ENCODE results near the gene FGF14.

FGF14 gene

GRCh38 chr13:101698400-101698799 is 703.4 kb downstream of the FGF14 start:
- DNase-seq: no peak

- DNase-seq: no peak
Measured at GRCh38 chr13:101697745-101698144, 704.1 kb downstream of the FGF14 start.

- DNase-seq: no peak
Measured at GRCh38 chr13:101695870-101696516, 705.9 kb downstream of the FGF14 start.

GRCh38 chr13:101691341-101691860 is 710.4 kb downstream of the FGF14 start:
- no peak for DNase-seq

- DNase-seq: no peak
Measured at GRCh38 chr13:101690871-101691270, 711.0 kb downstream of the FGF14 start.

- DNase-seq: no peak
Measured at GRCh38 chr13:101686003-101686402, 715.8 kb downstream of the FGF14 start.

- no peak for DNase-seq
Measured at GRCh38 chr13:101681834-101682233, 720.0 kb downstream of the FGF14 start.

- no peak for DNase-seq
Measured at GRCh38 chr13:101673360-101674105, 728.3 kb downstream of the FGF14 start.

GRCh38 chr13:101661839-101662238 is 740.0 kb downstream of the FGF14 start:
- DNase-seq: no peak

Measured in kidney glomerular epithelial cell (primary cell).